ENCODE results near the gene CELSR2.

GRCh38 chr1:109252167-109252892 lies 3.0 kb downstream of the CELSR2 start:
- TF ChIP-seq POLR2AphosphoS5 (IDR thresholded peaks at IDR 0.05; ENCODE audit: low read depth, low read length) (no peak), POLR2A (IDR thresholded peaks at IDR 0.05; ENCODE audit: low read depth, low read length) (no peak)
